HEK293 (cell line): ENCODE results near the gene KIAA1210.

Experiments used
- CTCF ChIA-PET: fragments of 350-600 bp; formaldehyde crosslinking; extraction: SDS; loops from one replicate; lab custom pipeline; 2021; ENCODE audit warnings: antibody characterized with exemption; lab: Yijun Ruan, JAX
- POLR2A ChIA-PET: fragments of 300-600 bp; formaldehyde crosslinking; extraction: SDS; loops from one replicate; lab custom pipeline; 2020; ENCODE audit warnings: antibody characterized with exemption, inconsistent platforms; lab: Yijun Ruan, JAX
- H3K27ac ChIP-seq: fragments of 200-500 bp; sonication (Bioruptor generic); 2 replicates; pipeline ENCODE4 v1.5.1; 2014; ENCODE audit warnings: low read depth, low read length, control low read depth, inconsistent platforms; ENCODE audit errors: extremely low read depth
- H3K36me3 ChIP-seq, 2 experiments: fragments of 200-500 bp in 1 of 2; sonication (Bioruptor generic) in 1 of 2; 1 replicate in 1 of 2; 2 replicates in 1 of 2; pipeline ENCODE4 v1.5.1; 2014 to 2017; ENCODE audit warnings: inconsistent platforms in 2 of 2, low read length in 2 of 2; ENCODE audit not compliant: control insufficient read depth in 2 of 2, insufficient read depth in 1 of 2
- H3K4me1 ChIP-seq: fragments of 200-500 bp; sonication (Bioruptor generic); 2 replicates; pipeline ENCODE4 v1.5.1; 2014; ENCODE audit warnings: mild to moderate bottlenecking, low read length, inconsistent platforms; ENCODE audit not compliant: control insufficient read depth, insufficient read depth
- H3K4me3 ChIP-seq: 2 replicates; pipeline ENCODE4 v1.5.1; 2011; ENCODE audit warnings: low read depth, mild to moderate bottlenecking, control low read depth, low read length, moderate library complexity
- H3K9me3 ChIP-seq: fragments of 200-500 bp; sonication (Bioruptor generic); 2 replicates; pipeline ENCODE4 v1.5.1; 2014; ENCODE audit warnings: low read depth, low read length, inconsistent platforms; ENCODE audit not compliant: control insufficient read depth, insufficient read depth
- HOXD13 ChIP-seq: sonication (generic); formaldehyde crosslinking; IDR thresholded peaks from 2 replicates; pipeline ENCODE4 v1.8.0; 2022; ENCODE audit warnings: missing genetic modification reagents, borderline replicate concordance
- KLF1 ChIP-seq: fragments of 450-650 bp; formaldehyde crosslinking; IDR thresholded peaks from 2 replicates; pipeline ENCODE4 v1.5.1; 2016; ENCODE audit warnings: missing biosample characterization, missing genetic modification characterization
- KLF7 ChIP-seq: fragments of 450-650 bp; formaldehyde crosslinking; IDR thresholded peaks from 2 replicates; pipeline ENCODE4 v1.5.1; 2016; ENCODE audit warnings: missing biosample characterization, missing genetic modification characterization, borderline replicate concordance
- KLF9 ChIP-seq: fragments of 450-650 bp; formaldehyde crosslinking; IDR thresholded peaks from 2 replicates; pipeline ENCODE4 v1.5.1; 2016; ENCODE audit warnings: missing biosample characterization, missing genetic modification characterization, low read depth
- PRDM10 ChIP-seq: fragments of 450-650 bp; formaldehyde crosslinking; IDR thresholded peaks from 2 replicates; pipeline ENCODE4 v1.5.1; 2016; ENCODE audit warnings: missing biosample characterization, missing genetic modification characterization
- ZBTB21 ChIP-seq: fragments of 450-650 bp; formaldehyde crosslinking; IDR thresholded peaks from 2 replicates; pipeline ENCODE4 v1.5.1; 2017; ENCODE audit warnings: missing biosample characterization, missing genetic modification characterization
- ZBTB8A ChIP-seq: fragments of 450-650 bp; formaldehyde crosslinking; IDR thresholded peaks from 2 replicates; pipeline ENCODE4 v1.5.1; 2016; ENCODE audit warnings: missing biosample characterization, missing genetic modification characterization
- ZNF223 ChIP-seq: fragments of 450-650 bp; formaldehyde crosslinking; IDR thresholded peaks from 2 replicates; pipeline ENCODE4 v1.5.1; 2016; ENCODE audit warnings: missing biosample characterization, missing genetic modification characterization
- ZNF274 ChIP-seq, 2 experiments: fragments of 200-500 bp in 1 of 2; fragments of 450-650 bp in 1 of 2; sonication (Bioruptor generic) in 1 of 2; formaldehyde crosslinking in 1 of 2; IDR thresholded peaks; 2 replicates each; pipeline versions ENCODE4 v1.5.1 to v1.6.1; 2014 to 2016; ENCODE audit warnings: borderline replicate concordance in 1 of 2, inconsistent platforms in 1 of 2, low read length in 1 of 2, missing biosample characterization in 1 of 2, missing genetic modification characterization in 1 of 2
- ZNF302 ChIP-seq: fragments of 450-650 bp; formaldehyde crosslinking; IDR thresholded peaks from 2 replicates; pipeline ENCODE4 v1.5.1; 2016; ENCODE audit warnings: missing biosample characterization, missing genetic modification characterization, low read depth
- ZNF362 ChIP-seq: fragments of 450-650 bp; formaldehyde crosslinking; IDR thresholded peaks from 2 replicates; pipeline ENCODE4 v1.5.1; 2016; ENCODE audit warnings: missing biosample characterization, missing genetic modification characterization
- ZNF518A ChIP-seq: fragments of 450-650 bp; formaldehyde crosslinking; conservative IDR thresholded peaks from 2 replicates; pipeline ENCODE4 v1.5.1; 2016; ENCODE audit warnings: low read depth, missing biosample characterization, missing genetic modification characterization
- ZNF529 ChIP-seq: fragments of 450-650 bp; formaldehyde crosslinking; IDR thresholded peaks from 2 replicates; pipeline ENCODE4 v1.5.1; 2017; ENCODE audit warnings: missing genetic modification characterization, missing biosample characterization; ENCODE audit not compliant: insufficient replicate concordance
- ZNF549 ChIP-seq: fragments of 450-650 bp; IDR thresholded peaks from 2 replicates; pipeline ENCODE4 v1.5.1; 2018; ENCODE audit warnings: missing biosample characterization, missing genetic modification characterization, mild to moderate bottlenecking, inconsistent platforms, moderate library complexity
- ZNF555 ChIP-seq: fragments of 450-650 bp; formaldehyde crosslinking; conservative IDR thresholded peaks from 2 replicates; pipeline ENCODE4 v1.5.1; 2017; ENCODE audit warnings: missing biosample characterization, mild to moderate bottlenecking, missing genetic modification characterization, inconsistent platforms
- ZNF600 ChIP-seq: fragments of 450-650 bp; formaldehyde crosslinking; IDR thresholded peaks from 2 replicates; pipeline ENCODE4 v1.5.1; 2016; ENCODE audit warnings: missing biosample characterization, missing genetic modification characterization
- ZNF747 ChIP-seq: fragments of 450-650 bp; formaldehyde crosslinking; IDR thresholded peaks from 2 replicates; pipeline ENCODE4 v1.5.1; 2016; ENCODE audit warnings: missing biosample characterization, missing genetic modification characterization
- ZNF777 ChIP-seq: fragments of 450-650 bp; formaldehyde crosslinking; IDR thresholded peaks from 2 replicates; pipeline ENCODE4 v1.5.1; 2017; ENCODE audit warnings: missing biosample characterization, missing genetic modification characterization, borderline replicate concordance
- ZNF791 ChIP-seq: fragments of 450-650 bp; formaldehyde crosslinking; IDR thresholded peaks from 2 replicates; pipeline ENCODE4 v1.5.1; 2016; ENCODE audit warnings: missing biosample characterization, missing genetic modification characterization
- ZNF830 ChIP-seq: fragments of 450-650 bp; IDR thresholded peaks from 2 replicates; pipeline ENCODE4 v1.5.0; 2018; ENCODE audit warnings: missing biosample characterization, missing genetic modification characterization, low read depth, mild to moderate bottlenecking, moderate library complexity
- ZNF837 ChIP-seq: fragments of 450-650 bp; formaldehyde crosslinking; IDR thresholded peaks from 2 replicates; pipeline ENCODE4 v1.5.1; 2016; ENCODE audit warnings: missing biosample characterization, missing genetic modification characterization
- ZSCAN18 ChIP-seq: fragments of 450-650 bp; formaldehyde crosslinking; IDR thresholded peaks from 2 replicates; pipeline ENCODE4 v1.5.1; 2016; ENCODE audit warnings: missing biosample characterization, missing genetic modification characterization

KIAA1210 gene

GRCh38 chrX:119127650-119128049, at the start of gene KIAA1210:
Gene KIAA1210 (minus strand): TSS chrX:119127812. CDS start chrX:119123642, 4,170 bp downstream.
- no peak for TF ChIP-seq ZNF830
- no peak for TF ChIP-seq KLF7 (tag by site-specific recombination)
- no peak for TF ChIP-seq ZNF777 (tag by site-specific recombination)
- TF ChIP-seq ZNF529 (tag by site-specific recombination), result no peak
- TF ChIP-seq ZNF747 (tag by site-specific recombination), result no peak
- no peak for TF ChIP-seq ZNF362 (tag by site-specific recombination)
- no peak for TF ChIP-seq ZNF302 (tag by site-specific recombination)
- no peak for TF ChIP-seq ZNF274 (IDR thresholded peaks at IDR 0.05; ENCODE audit: low read length)
- TF ChIP-seq ZNF274 (tag by site-specific recombination; IDR thresholded peaks at IDR 0.05; ENCODE audit: borderline replicate concordance), result no peak
- no peak for TF ChIP-seq ZNF223 (tag by site-specific recombination)
- TF ChIP-seq HOXD13 (CRISPR knock-in tag), result no peak
- no peak for TF ChIP-seq ZNF555 (tag by site-specific recombination)
- TF ChIP-seq KLF1, result no peak
- no peak for TF ChIP-seq ZBTB21
- TF ChIP-seq ZSCAN18, result no peak
- TF ChIP-seq PRDM10, result no peak
- no peak for TF ChIP-seq ZNF791 (tag by site-specific recombination)
- TF ChIP-seq KLF9 (tag by site-specific recombination), result no peak
- no peaks in the 10 kb centered on the region for H3K36me3 ChIP-seq
- no peak within 1 kb of the TSS for H3K4me3 ChIP-seq
- no peak within 1 kb of the TSS for H3K27ac ChIP-seq
- ChIA-PET POLR2A (interaction anchor here (0.6 to 0.7 kb wide), 2 partner anchors 11 to 34 kb away, joined by 3 to 7 read pairs; no protein-coding TSS in a partner anchor), CTCF (interaction anchor here (1.2 to 2.0 kb wide), 2 partner anchors 9 to 11 kb away, joined by 4 to 11 read pairs; no protein-coding TSS in a partner anchor)
- no peaks in the 10 kb centered on the region for H3K4me1 ChIP-seq
- no peaks in the 10 kb centered on the region for H3K9me3 ChIP-seq

GRCh38 chrX:119177278-119177677, 49.7 kb upstream of the KIAA1210 start:
- no peak overlapping the region for H3K27ac ChIP-seq
- no peaks in the 10 kb centered on the region for H3K36me3 ChIP-seq
- H3K9me3 ChIP-seq, result no peaks in the 10 kb centered on the region
- ChIA-PET POLR2A (no interaction called here), CTCF (no interaction called here)
- TF ChIP-seq ZBTB8A (no peak), ZNF518A (no peak), ZNF837 (tag by site-specific recombination) (no peak), ZNF549 (tag by site-specific recombination) (no peak), ZNF600 (tag by site-specific recombination) (no peak), ZNF529 (tag by site-specific recombination) (no peak)
- 0 out of 2 replicates have a peak, but pooled peaks cover 2% of the 10 kb centered on the region for H3K4me1 ChIP-seq
- no peak overlapping the region for H3K4me3 ChIP-seq
